CD14-positive monocyte (primary cell): ENCODE measurements around the gene PQBP1. TPM values are rescaled to one million over a fixed set of nuclear protein-coding genes. Genes with fewer than 3 reads are reported as not detected.
"Not testable (repeated sequence)": the region's sequence is repeated elsewhere in the genome, so short reads cannot be mapped to it uniquely, and the experiment has no call there.

ENCODE experiments used
- DNase-seq, 3 donors: peaks; one replicate each; pipeline ENCODE4 v3.0.0-alpha.2; 2011 to 2022
- H2AFZ ChIP-seq: 2 replicates; pipeline ENCODE4 v1.6.0; 2012; ENCODE audit warnings: mild to moderate bottlenecking, low read depth, low read length, inconsistent platforms; ENCODE audit not compliant: insufficient read depth, poor library complexity, severe bottlenecking
- H3K27ac ChIP-seq, 2 donors: 1 replicate in 1 of 2; 2 replicates in 1 of 2; pipeline ENCODE4 v1.5.1; 2012 to 2013; ENCODE audit warnings: low read length in 2 of 2, control low read depth in 1 of 2, inconsistent platforms in 1 of 2, low read depth in 1 of 2, mild to moderate bottlenecking in 1 of 2
- H3K27me3 ChIP-seq, 2 donors: one replicate each; pipeline versions ENCODE4 v1.6.0 to v1.6.1; 2011 to 2013; ENCODE audit warnings: low read length in 2 of 2; ENCODE audit not compliant: control insufficient read depth in 2 of 2, insufficient read depth in 2 of 2
- H3K36me3 ChIP-seq, 2 donors: replicated peaks in 1 of 2; 1 replicate in 1 of 2; 2 replicates in 1 of 2; pipeline versions ENCODE4 v1.5.1 to v1.6.1; 2012 to 2013; ENCODE audit warnings: low read length in 2 of 2, control low read depth in 1 of 2, inconsistent platforms in 1 of 2, mild to moderate bottlenecking in 1 of 2; ENCODE audit not compliant: insufficient read depth in 2 of 2, control insufficient read depth in 1 of 2
- H3K4me1 ChIP-seq, 2 donors: 1 replicate in 1 of 2; 2 replicates in 1 of 2; pipeline versions ENCODE4 v1.5.1 to v1.6.1; 2012 to 2013; ENCODE audit warnings: low read length in 2 of 2, control low read depth in 1 of 2, inconsistent platforms in 1 of 2, mild to moderate bottlenecking in 1 of 2, moderate library complexity in 1 of 2; ENCODE audit not compliant: insufficient read depth in 2 of 2, control insufficient read depth in 1 of 2
- H3K4me2 ChIP-seq: replicated peaks from 2 replicates; pipeline ENCODE3; 2012; ENCODE audit warnings: low read length, moderate library complexity, mild to moderate bottlenecking; ENCODE audit not compliant: poor library complexity, severe bottlenecking; ENCODE audit errors: extremely low read depth
- H3K4me3 ChIP-seq, 3 experiments: fragments of 200-600 bp in 1 of 3; sonication (generic) in 1 of 3; replicated peaks in 1 of 3; 1 replicate in 2 of 3; 2 replicates in 1 of 3; pipeline ENCODE4 v1.5.1; 2011 to 2013; ENCODE audit warnings: low read length in 3 of 3, mild to moderate bottlenecking in 3 of 3, control low read depth in 2 of 3, low read depth in 2 of 3, inconsistent platforms in 1 of 3, moderate library complexity in 1 of 3
- H3K79me2 ChIP-seq: 2 replicates; pipeline ENCODE4 v1.6.0; 2012; ENCODE audit warnings: mild to moderate bottlenecking, control low read depth, inconsistent platforms, low read length, moderate library complexity; ENCODE audit not compliant: insufficient read depth
- H3K9ac ChIP-seq: 2 replicates; pipeline ENCODE4 v1.6.0; 2017; ENCODE audit warnings: low read length, mild to moderate bottlenecking; ENCODE audit not compliant: insufficient read depth, poor library complexity, severe bottlenecking
- H3K9me3 ChIP-seq, 2 donors: replicated peaks in 1 of 2; 1 replicate in 1 of 2; 2 replicates in 1 of 2; pipeline versions ENCODE4 v1.5.1 to v1.6.1; 2012 to 2013; ENCODE audit warnings: low read length in 2 of 2, control low read depth in 1 of 2; ENCODE audit not compliant: control insufficient read depth in 1 of 2, insufficient read depth in 1 of 2
- H4K20me1 ChIP-seq: 2 replicates; pipeline ENCODE4 v1.6.0; 2012; ENCODE audit warnings: mild to moderate bottlenecking, low read length, control low read depth, moderate library complexity; ENCODE audit not compliant: insufficient read depth
- H3K27ac Mint-ChIP-seq, 7 donors: one replicate each; pipeline ENCODE4 v1.8.0; 2020; ENCODE audit warnings: mild to moderate bottlenecking in 7 of 7, mixed read lengths in 7 of 7, moderate library complexity in 6 of 7, inconsistent platforms in 2 of 7
- H3K27me3 Mint-ChIP-seq, 3 donors: one replicate each; pipeline ENCODE4 v1.8.0; 2021 to 2022; ENCODE audit warnings: low read depth in 3 of 3, mild to moderate bottlenecking in 3 of 3, mixed read lengths in 3 of 3, moderate library complexity in 3 of 3, inconsistent platforms in 1 of 3
- H3K36me3 Mint-ChIP-seq, 2 donors: one replicate each; pipeline ENCODE4 v1.8.0; 2020; ENCODE audit warnings: mixed read lengths in 2 of 2, inconsistent platforms in 1 of 2, mild to moderate bottlenecking in 1 of 2
- H3K4me1 Mint-ChIP-seq: one replicate; pipeline ENCODE4 v1.8.0; 2020; ENCODE audit warnings: mild to moderate bottlenecking, mixed read lengths
- H3K4me3 Mint-ChIP-seq, 2 donors: one replicate each; pipeline ENCODE4 v1.8.0; 2020; ENCODE audit warnings: mild to moderate bottlenecking in 2 of 2, mixed read lengths in 2 of 2, moderate library complexity in 1 of 2
- H3K9me3 Mint-ChIP-seq, 7 donors: one replicate each; pipeline ENCODE4 v1.8.0; 2020 to 2022; ENCODE audit warnings: mixed read lengths in 7 of 7, mild to moderate bottlenecking in 6 of 7, moderate library complexity in 6 of 7, inconsistent platforms in 2 of 7
- CTCF ChIP-seq: fragments of 200-600 bp; IDR thresholded peaks from one replicate; pipeline ENCODE4 v1.8.0; 2022; ENCODE audit warnings: antibody characterized with exemption, mild to moderate bottlenecking
- WGBS: methylation state at CpG from one replicate; pipeline ENCODE4 v1.1.5; 2013; ENCODE audit warnings: missing lambda C conversion rate; ENCODE audit not compliant: insufficient coverage; 5-methylcytosine and 5-hydroxymethylcytosine counted together
- intact Hi-C, 2 donors: fragments of 100-400 bp; cut with micrococcal nuclease; formaldehyde crosslinking; loops; one replicate each; pipeline versions ENCODE4 v1.15.0 to v1.15.1; 2023
- polyA plus RNA-seq, 3 donors: library from polyadenylated mRNA; depleted of rRNA in 1 of 3; unstranded in 2 of 3; stranded (reverse) in 1 of 3; fragments of 300-500 nt in 2 of 3; fragments of >200 nt in 1 of 3; fragmentation: Illumina TruSeq in 2 of 3; gene quantifications; 1 replicate in 2 of 3; 2 replicates in 1 of 3; pipeline ENCODE4 v1.2.3, GENCODE V29; 2012 to 2021

The PQBP1 gene
- polyA plus RNA-seq, 3 donors, result 71.7 to 129 (median 78.3) TPM

- H3K36me3 ChIP-seq, DNase-seq, H3K4me3 ChIP-seq, H3K4me1 Mint-ChIP-seq, H3K9me3 Mint-ChIP-seq, H3K4me3 Mint-ChIP-seq, H3K27me3 ChIP-seq, H3K9me3 ChIP-seq, intact Hi-C loops, H4K20me1 ChIP-seq, H3K27ac Mint-ChIP-seq, H3K9ac ChIP-seq, H2AFZ ChIP-seq, H3K36me3 Mint-ChIP-seq, H3K4me1 ChIP-seq, H3K27ac ChIP-seq, H3K4me2 ChIP-seq, H3K79me2 ChIP-seq: not testable (repeated sequence)
- no CpG with 5 or more reads among the region's 4 CpGs for WGBS
- peaks cover 4 to 11% (median 9%) of the 10 kb centered on the region in 3 donors for H3K27me3 Mint-ChIP-seq
Observed at GRCh38 chrX:48876944-48877343, 20.8 kb upstream of the PQBP1 start.

GRCh38 chrX:48883729-48884128 lies 14.0 kb upstream of the PQBP1 start:
- no peaks in the 10 kb centered on the region for H3K4me1 ChIP-seq
- H3K27me3 ChIP-seq, result no peaks in the 10 kb centered on the region
- H3K4me2 ChIP-seq, result no peak overlapping the region
- intact Hi-C loops, result no loop called here
- Mint-ChIP-seq H3K36me3 (no peaks in the 10 kb centered on the region), H3K4me1 (no peaks in the 10 kb centered on the region), H3K4me3 (no peak overlapping the region), H3K27ac (no peak overlapping the region), H3K27me3 (peaks cover 2 to 11% (median 8%) of the 10 kb centered on the region in 3 donors), H3K9me3 (peaks cover 0 to 7% (median 0%) of the 10 kb centered on the region in 7 donors)
- H4K20me1 ChIP-seq, result no peaks in the 10 kb centered on the region
- no peak for DNase-seq
- H3K9me3 ChIP-seq, result no peaks in the 10 kb centered on the region
- no peaks in the 10 kb centered on the region for H3K79me2 ChIP-seq
- TF ChIP-seq CTCF, result no peak
- H3K9ac ChIP-seq, result no peak overlapping the region
- 67% methylated on average over 5 of the region's 10 CpGs for WGBS
- no peak overlapping the region for H3K27ac ChIP-seq
- H3K4me3 ChIP-seq, result no peak overlapping the region
- no peaks in the 10 kb centered on the region for H3K36me3 ChIP-seq
- no peak overlapping the region for H2AFZ ChIP-seq

- H3K9ac ChIP-seq, H3K9me3 ChIP-seq, H3K27ac Mint-ChIP-seq, H3K4me3 Mint-ChIP-seq, H3K9me3 Mint-ChIP-seq, H3K27me3 ChIP-seq, H3K4me1 Mint-ChIP-seq, H3K79me2 ChIP-seq, H2AFZ ChIP-seq, H3K4me2 ChIP-seq, H3K36me3 ChIP-seq, DNase-seq, H3K27ac ChIP-seq, intact Hi-C loops, H3K36me3 Mint-ChIP-seq, H4K20me1 ChIP-seq, H3K4me3 ChIP-seq, H3K4me1 ChIP-seq: not testable (repeated sequence)
- peaks cover 2 to 12% (median 11%) of the 10 kb centered on the region in 3 donors for H3K27me3 Mint-ChIP-seq
- no CpG with 5 or more reads among the region's 5 CpGs for WGBS
Observed at GRCh38 chrX:48886586-48886985, 11.1 kb upstream of the PQBP1 start.
